Ovary (tissue), 3 donors: ENCODE measurements around the gene TMEM250.

ENCODE experiments used
- POLR2A ChIP-seq: fragments of 450-650 bp; IDR thresholded peaks from one replicate; pipeline ENCODE4 v1.6.1; 2017; ENCODE audit warnings: antibody characterized with exemption, mild to moderate bottlenecking, moderate library complexity
- TF ChIP-seq, protein P1 (sequence below), 3 donors: fragments of 450-650 bp in 2 of 3; fragments of 200-600 bp in 1 of 3; IDR thresholded peaks; one replicate each; pipeline versions ENCODE4 v1.5.1 to v1.8.0; 2016 to 2022; ENCODE audit warnings: antibody characterized with exemption in 3 of 3, mild to moderate bottlenecking in 1 of 3
- donor health status: DM: no; HTN: no; CAD: no.

DNA sequence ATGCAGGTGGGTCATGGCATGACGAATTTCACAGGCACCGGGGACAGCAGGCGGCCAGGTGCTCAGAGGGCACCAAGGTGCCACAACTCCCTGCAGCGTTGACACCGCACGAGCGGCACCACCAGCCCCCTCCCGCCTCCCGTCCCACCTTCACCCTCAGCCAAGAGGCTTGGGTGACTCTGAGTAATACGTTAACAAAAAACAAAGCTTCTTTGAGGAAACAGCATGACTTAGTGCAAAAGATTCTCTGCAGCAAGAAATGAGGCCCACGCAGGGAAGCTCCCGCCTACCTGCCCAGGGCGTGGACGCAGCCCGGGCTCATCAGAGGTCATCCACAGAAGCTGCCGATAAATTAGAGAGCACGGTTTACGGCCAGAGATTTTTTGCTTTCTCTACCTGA, 4.1 kb downstream of the TMEM250 start:
- TF ChIP-seq, protein P1, sequence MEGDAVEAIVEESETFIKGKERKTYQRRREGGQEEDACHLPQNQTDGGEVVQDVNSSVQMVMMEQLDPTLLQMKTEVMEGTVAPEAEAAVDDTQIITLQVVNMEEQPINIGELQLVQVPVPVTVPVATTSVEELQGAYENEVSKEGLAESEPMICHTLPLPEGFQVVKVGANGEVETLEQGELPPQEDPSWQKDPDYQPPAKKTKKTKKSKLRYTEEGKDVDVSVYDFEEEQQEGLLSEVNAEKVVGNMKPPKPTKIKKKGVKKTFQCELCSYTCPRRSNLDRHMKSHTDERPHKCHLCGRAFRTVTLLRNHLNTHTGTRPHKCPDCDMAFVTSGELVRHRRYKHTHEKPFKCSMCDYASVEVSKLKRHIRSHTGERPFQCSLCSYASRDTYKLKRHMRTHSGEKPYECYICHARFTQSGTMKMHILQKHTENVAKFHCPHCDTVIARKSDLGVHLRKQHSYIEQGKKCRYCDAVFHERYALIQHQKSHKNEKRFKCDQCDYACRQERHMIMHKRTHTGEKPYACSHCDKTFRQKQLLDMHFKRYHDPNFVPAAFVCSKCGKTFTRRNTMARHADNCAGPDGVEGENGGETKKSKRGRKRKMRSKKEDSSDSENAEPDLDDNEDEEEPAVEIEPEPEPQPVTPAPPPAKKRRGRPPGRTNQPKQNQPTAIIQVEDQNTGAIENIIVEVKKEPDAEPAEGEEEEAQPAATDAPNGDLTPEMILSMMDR (IDR thresholded peaks at IDR 0.05) = no peak
- no peak for TF ChIP-seq POLR2A
